HL-60 (cell line): ENCODE measurements around the gene CFAP46.

Source experiments
- DNase-seq, 2 experiments: peaks; one replicate each; pipeline ENCODE4 v3.0.0-alpha.2; 2010 to 2020; ENCODE audit warnings: low read depth in 1 of 2, low spot score in 1 of 2
- H3K27ac ChIP-seq: fragments of 250-450 bp; sonication (Bioruptor Pico); replicated peaks from 2 replicates; pipeline ENCODE4 v1.5.1; 2020; ENCODE audit warnings: mild to moderate bottlenecking, moderate library complexity
- H3K27me3 ChIP-seq: fragments of 250-450 bp; sonication (Bioruptor Pico); 2 replicates; pipeline ENCODE4 v1.5.1; 2021; ENCODE audit warnings: mild to moderate bottlenecking, moderate library complexity; ENCODE audit not compliant: insufficient read depth, poor library complexity, severe bottlenecking
- H3K4me3 ChIP-seq: replicated peaks from 2 replicates; pipeline ENCODE4 v1.5.1; 2011; ENCODE audit warnings: mild to moderate bottlenecking, control low read depth, low read length; ENCODE audit not compliant: insufficient read depth
- CTCF ChIP-seq: IDR thresholded peaks from one replicate; pipeline ENCODE4 v1.5.1; 2011; ENCODE audit warnings: low read length, control low read depth, inconsistent platforms; ENCODE audit not compliant: insufficient read depth
- GABPA ChIP-seq: IDR thresholded peaks from 2 replicates; pipeline ENCODE4 v1.6.1; 2012; ENCODE audit warnings: low read depth
- POLR2AphosphoS5 ChIP-seq: IDR thresholded peaks from 2 replicates; pipeline ENCODE4 v1.6.1; 2012; ENCODE audit warnings: low read depth
- REST ChIP-seq: IDR thresholded peaks from 2 replicates; pipeline ENCODE4 v1.6.1; 2012; ENCODE audit warnings: low read depth; ENCODE audit not compliant: insufficient replicate concordance
- SPI1 ChIP-seq: IDR thresholded peaks from 2 replicates; pipeline ENCODE4 v1.6.1; 2012; ENCODE audit warnings: low read depth, mild to moderate bottlenecking, borderline replicate concordance

Gene CFAP46

DNA sequence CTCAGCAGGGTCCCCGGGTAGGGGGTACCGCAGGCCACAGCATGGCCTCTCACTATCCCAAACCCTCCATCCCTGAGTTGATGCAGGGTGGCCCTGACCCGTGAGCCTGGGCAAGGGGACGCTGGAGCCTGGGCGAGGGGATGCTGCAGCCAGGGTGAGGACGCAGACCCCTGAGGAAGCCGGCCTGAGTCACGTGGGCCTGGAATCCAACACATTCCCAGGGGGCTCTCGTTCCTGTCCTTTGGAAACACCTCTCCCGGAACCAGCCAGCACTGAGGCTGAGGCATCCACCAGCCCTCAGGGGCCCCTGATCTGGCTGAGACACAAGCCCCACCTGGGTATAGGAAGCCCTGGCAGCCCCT lies 95.0 kb downstream of the CFAP46 start:
- no peak for DNase-seq
- no peak for TF ChIP-seq GABPA
- TF ChIP-seq REST, result no peak
- TF ChIP-seq POLR2AphosphoS5, result no peak
- no peak for TF ChIP-seq CTCF
- TF ChIP-seq SPI1, result no peak
- Histone ChIP-seq H3K4me3 (no peak overlapping the region), H3K27me3 (peaks cover 4% of the 10 kb centered on the region), H3K27ac (no peak overlapping the region)

DNA sequence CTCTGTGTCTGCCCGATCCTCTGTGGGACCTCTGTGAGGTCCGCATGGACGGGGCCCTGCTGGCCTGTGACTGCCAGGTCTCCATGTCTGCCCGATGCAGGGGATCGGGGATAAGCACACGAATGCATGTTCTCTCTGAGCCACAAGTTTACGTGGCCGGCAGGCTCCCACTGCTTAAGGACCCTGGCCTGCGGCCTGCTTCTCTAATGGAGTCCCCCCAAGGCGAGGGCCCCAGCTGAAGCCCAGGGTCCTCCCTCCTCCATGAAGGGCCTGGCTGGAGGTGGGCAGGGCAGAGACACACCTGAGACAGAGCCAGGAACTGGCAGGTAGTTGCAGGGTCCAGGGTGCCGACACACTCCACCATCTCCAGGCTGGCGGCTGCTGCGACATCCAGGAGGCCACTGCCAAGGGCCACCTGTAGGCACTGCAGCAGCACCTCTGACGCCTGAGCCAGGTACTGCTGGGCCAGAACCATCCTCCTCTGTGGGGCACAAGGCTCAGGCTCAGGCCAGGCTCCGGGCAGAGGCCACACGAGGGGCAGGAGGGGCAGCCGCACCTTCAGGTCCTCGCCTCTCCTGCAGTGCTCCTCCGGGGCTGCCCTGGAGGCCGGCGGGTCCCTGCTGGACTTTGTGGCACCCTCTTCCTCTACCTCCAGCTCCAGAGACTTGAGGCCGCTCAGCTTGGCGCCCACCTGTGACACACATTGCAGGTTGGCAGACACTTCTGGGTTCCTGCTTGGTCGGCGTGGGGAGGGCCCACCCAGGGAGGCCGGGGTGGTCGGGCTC lies 95.5 kb downstream of the CFAP46 start:
- no peak overlapping the region for H3K27ac ChIP-seq
- TF ChIP-seq REST (no peak), SPI1 (no peak), CTCF (no peak), POLR2AphosphoS5 (no peak), GABPA (no peak)
- peaks cover 4% of the 10 kb centered on the region for H3K27me3 ChIP-seq
- no peak overlapping the region for H3K4me3 ChIP-seq
- DNase-seq, result no peak

- Histone ChIP-seq H3K27me3 (peaks cover 4% of the 10 kb centered on the region), H3K27ac (no peak overlapping the region), H3K4me3 (no peak overlapping the region)
- TF ChIP-seq POLR2AphosphoS5 (no peak), REST (no peak), SPI1 (no peak), GABPA (no peak), CTCF (no peak)
- no peak for DNase-seq
These were observed 96.4 kb downstream of the CFAP46 start for GRCh38 chr10:132845780-132846595.
